ENCODE results near the gene SLC22A17. TPM values are rescaled to one million over a fixed set of nuclear protein-coding genes. Genes with fewer than 3 reads are reported as not detected.

The SLC22A17 gene
- polyA plus RNA-seq, 1 donor (not counting 4 experiments of a cell fraction or from before 2014, with no cell fraction given), result 0.76 TPM

GRCh38 chr14:23345987-23346692, 6.5 kb downstream of the SLC22A17 start:
- H3K4me2 ChIP-seq (ENCODE audit: control insufficient read depth, extremely low read depth, insufficient read depth, low read depth, low read length), result no peak overlapping the region
- TF ChIP-seq CTCF (optimal IDR thresholded peaks at IDR 0.05 in 1 of 3, IDR thresholded peaks at IDR 0.05 in 1 of 3, conservative IDR thresholded peaks at IDR 0.05 in 1 of 3; ENCODE audit: extremely low read depth in 1 of 3, insufficient read depth in 2 of 3, low read length in 3 of 3), result no peak
- TF ChIP-seq EZH2 (IDR thresholded peaks at IDR 0.05; ENCODE audit: low read length), result no peak
- H3K27me3 ChIP-seq (ENCODE audit: control insufficient read depth, extremely low read depth, insufficient read depth, low read length), result peaks cover 6% of the 10 kb centered on the region
- no peaks in the 10 kb centered on the region for H3K9me1 ChIP-seq (ENCODE audit: control insufficient read depth, extremely low read depth, insufficient read depth, low read length)
- H3K4me3 ChIP-seq (ENCODE audit: control insufficient read depth in 2 of 3, extremely low read depth in 1 of 3, insufficient read depth in 2 of 3, low read depth in 1 of 3, low read length in 3 of 3), result no peak overlapping the region
- dilution Hi-C loops (cut with MboI; ENCODE audit: extremely low pct_ligation_motif_present, low sequenced_read_pairs), result no loop called here
- DNase-seq (ENCODE audit: low read depth, low spot score), result no peak
- H3K79me2 ChIP-seq (ENCODE audit: control insufficient read depth, insufficient read depth, low read length), result no peaks in the 10 kb centered on the region
- no peak overlapping the region for H3K9ac ChIP-seq (ENCODE audit: control insufficient read depth, extremely low read depth, insufficient read depth, low read length)
- H4K20me1 ChIP-seq (ENCODE audit: control insufficient read depth, extremely low read depth, insufficient read depth, low read length), result no peaks in the 10 kb centered on the region
- FAIRE-seq, result no peak
- H3K36me3 ChIP-seq (ENCODE audit: control insufficient read depth in 2 of 2, extremely low read depth in 1 of 2, insufficient read depth in 2 of 2, low read length in 2 of 2), result no peaks in the 10 kb centered on the region
- no peaks in the 10 kb centered on the region for H3K4me1 ChIP-seq (ENCODE audit: control insufficient read depth, extremely low read depth, insufficient read depth, low read length)
- H3K27ac ChIP-seq (ENCODE audit: control insufficient read depth, insufficient read depth, low read length), result no peak overlapping the region
- no peaks in the 10 kb centered on the region for H3K9me3 ChIP-seq (ENCODE audit: control insufficient read depth, low read depth, low read length)
- no peak overlapping the region for H2AFZ ChIP-seq (ENCODE audit: control insufficient read depth, low read length)

- TF ChIP-seq CTCF (optimal IDR thresholded peaks at IDR 0.05 in 1 of 3, IDR thresholded peaks at IDR 0.05 in 1 of 3, conservative IDR thresholded peaks at IDR 0.05 in 1 of 3; ENCODE audit: extremely low read depth in 1 of 3, insufficient read depth in 2 of 3, low read length in 3 of 3), result peak in 1 of 3 experiments; percentile 2
- no peak for TF ChIP-seq EZH2 (IDR thresholded peaks at IDR 0.05; ENCODE audit: low read length)
- Histone ChIP-seq H3K27ac (ENCODE audit: control insufficient read depth, insufficient read depth, low read length) (no peak overlapping the region), H3K9ac (ENCODE audit: control insufficient read depth, extremely low read depth, insufficient read depth, low read length) (no peak overlapping the region), H3K4me3 (ENCODE audit: control insufficient read depth in 2 of 3, extremely low read depth in 1 of 3, insufficient read depth in 2 of 3, low read depth in 1 of 3, low read length in 3 of 3) (no peak overlapping the region), H2AFZ (ENCODE audit: control insufficient read depth, low read length) (no peak overlapping the region), H3K9me3 (ENCODE audit: control insufficient read depth, low read depth, low read length) (no peaks in the 10 kb centered on the region), H3K27me3 (ENCODE audit: control insufficient read depth, extremely low read depth, insufficient read depth, low read length) (peaks cover 2% of the 10 kb centered on the region), H4K20me1 (ENCODE audit: control insufficient read depth, extremely low read depth, insufficient read depth, low read length) (no peaks in the 10 kb centered on the region), H3K79me2 (ENCODE audit: control insufficient read depth, insufficient read depth, low read length) (no peaks in the 10 kb centered on the region), H3K4me1 (ENCODE audit: control insufficient read depth, extremely low read depth, insufficient read depth, low read length) (no peaks in the 10 kb centered on the region), H3K36me3 (ENCODE audit: control insufficient read depth in 2 of 2, extremely low read depth in 1 of 2, insufficient read depth in 2 of 2, low read length in 2 of 2) (no peaks in the 10 kb centered on the region), H3K9me1 (ENCODE audit: control insufficient read depth, extremely low read depth, insufficient read depth, low read length) (no peaks in the 10 kb centered on the region), H3K4me2 (ENCODE audit: control insufficient read depth, extremely low read depth, insufficient read depth, low read depth, low read length) (no peak overlapping the region)
- dilution Hi-C loops (cut with MboI; ENCODE audit: extremely low pct_ligation_motif_present, low sequenced_read_pairs), result no loop called here
- no peak for FAIRE-seq
- no peak for DNase-seq (ENCODE audit: low read depth, low spot score)
Measured at GRCh38 chr14:23344481-23344880, 8.2 kb downstream of the SLC22A17 start.
